Measurements from ENCODE around the gene ENTHD1.

DNA sequence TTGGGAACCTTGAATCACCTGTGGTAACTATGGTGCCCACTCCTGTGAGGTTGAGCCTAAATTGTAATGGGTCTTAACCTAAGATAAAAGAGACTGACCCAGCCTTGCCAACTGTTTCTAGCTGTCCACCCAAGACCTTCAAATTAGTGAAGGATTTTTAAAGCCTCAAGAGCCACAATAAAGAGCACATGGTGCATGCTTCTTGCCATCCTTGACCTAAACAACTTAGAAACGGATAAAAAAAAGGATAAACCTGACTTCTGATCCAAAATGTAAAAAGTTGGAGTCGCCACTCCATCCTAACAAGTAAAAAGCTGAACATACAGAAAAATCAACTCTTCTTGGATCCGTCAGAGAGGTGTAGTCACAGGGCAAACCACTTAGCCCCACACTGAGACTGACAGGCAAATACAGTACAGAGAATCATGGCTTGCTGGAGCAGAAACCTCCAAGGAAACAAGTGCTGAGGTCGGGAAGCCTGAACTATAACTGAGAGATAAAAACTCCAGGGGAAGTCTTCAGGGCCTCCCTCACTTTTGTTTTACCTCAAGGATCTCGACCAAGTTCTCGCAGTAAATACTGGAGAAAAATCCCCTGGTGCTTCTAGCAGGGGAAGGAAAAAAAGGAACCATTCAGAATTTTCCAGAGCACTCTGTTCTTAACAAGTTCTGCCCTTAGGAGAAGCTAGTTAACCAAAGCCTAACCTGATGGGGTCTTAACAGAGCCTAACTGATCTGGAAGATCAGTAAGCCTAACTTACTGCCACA, 16.3 kb downstream of the ENTHD1 start:
- TF ChIP-seq, protein P1, sequence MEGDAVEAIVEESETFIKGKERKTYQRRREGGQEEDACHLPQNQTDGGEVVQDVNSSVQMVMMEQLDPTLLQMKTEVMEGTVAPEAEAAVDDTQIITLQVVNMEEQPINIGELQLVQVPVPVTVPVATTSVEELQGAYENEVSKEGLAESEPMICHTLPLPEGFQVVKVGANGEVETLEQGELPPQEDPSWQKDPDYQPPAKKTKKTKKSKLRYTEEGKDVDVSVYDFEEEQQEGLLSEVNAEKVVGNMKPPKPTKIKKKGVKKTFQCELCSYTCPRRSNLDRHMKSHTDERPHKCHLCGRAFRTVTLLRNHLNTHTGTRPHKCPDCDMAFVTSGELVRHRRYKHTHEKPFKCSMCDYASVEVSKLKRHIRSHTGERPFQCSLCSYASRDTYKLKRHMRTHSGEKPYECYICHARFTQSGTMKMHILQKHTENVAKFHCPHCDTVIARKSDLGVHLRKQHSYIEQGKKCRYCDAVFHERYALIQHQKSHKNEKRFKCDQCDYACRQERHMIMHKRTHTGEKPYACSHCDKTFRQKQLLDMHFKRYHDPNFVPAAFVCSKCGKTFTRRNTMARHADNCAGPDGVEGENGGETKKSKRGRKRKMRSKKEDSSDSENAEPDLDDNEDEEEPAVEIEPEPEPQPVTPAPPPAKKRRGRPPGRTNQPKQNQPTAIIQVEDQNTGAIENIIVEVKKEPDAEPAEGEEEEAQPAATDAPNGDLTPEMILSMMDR (conservative IDR thresholded peaks at IDR 0.05): no peak
- no peak for TF ChIP-seq ZFX (IDR thresholded peaks at IDR 0.05)

All from C4-2B (cell line).